Measurements from ENCODE around the gene ZMIZ1. TPM values are rescaled to one million over a fixed set of nuclear protein-coding genes. Genes with fewer than 3 reads are reported as not detected.

The ZMIZ1 gene
- total RNA-seq, 1 donor from 2014 or later: 46.2 TPM

DNA sequence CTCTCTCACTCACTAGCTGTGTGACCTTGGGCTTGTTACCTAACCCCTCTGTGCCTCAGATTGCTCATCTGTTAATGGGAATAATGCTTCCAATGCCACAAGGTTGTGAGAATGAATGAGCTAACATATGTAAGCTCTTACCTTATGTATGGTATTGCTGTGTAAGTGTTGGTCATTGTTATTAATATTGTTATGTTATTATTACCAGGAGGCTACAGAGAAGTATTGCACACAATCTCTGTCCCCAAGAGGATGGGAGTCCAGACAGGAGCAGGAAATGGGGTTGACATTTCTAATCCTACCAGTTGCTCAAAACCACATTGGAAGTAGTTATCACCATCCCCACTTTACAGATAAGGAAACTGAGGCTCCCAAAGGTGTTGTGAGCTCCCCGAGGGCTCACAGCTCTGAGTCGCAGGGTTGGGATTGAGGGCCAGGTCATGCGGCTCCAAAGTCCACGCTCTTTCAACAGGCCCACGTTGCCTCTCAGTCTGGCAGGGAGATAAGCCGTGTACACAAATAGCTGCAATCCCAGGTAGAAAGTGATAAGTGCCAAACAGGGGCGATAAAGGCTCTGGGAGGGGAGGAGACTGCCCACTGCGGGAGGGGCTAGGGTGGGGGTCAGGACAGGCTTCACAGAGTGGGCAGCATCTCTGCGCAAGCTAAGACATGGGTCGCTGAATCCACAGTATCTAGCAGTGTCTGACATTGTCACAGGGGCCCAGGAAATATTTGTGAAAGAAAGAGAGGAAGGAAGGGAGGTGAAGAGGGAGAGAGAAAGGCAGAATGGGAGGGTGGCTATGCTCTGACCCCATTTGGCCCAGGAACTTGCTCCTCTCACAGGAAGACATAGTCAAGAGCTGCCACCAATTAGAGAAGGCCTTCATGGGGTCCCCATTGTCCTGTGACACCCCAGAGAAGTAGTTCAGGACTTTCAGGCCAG is 9.6 kb upstream of the ZMIZ1 start:
- TF ChIP-seq, protein P1, sequence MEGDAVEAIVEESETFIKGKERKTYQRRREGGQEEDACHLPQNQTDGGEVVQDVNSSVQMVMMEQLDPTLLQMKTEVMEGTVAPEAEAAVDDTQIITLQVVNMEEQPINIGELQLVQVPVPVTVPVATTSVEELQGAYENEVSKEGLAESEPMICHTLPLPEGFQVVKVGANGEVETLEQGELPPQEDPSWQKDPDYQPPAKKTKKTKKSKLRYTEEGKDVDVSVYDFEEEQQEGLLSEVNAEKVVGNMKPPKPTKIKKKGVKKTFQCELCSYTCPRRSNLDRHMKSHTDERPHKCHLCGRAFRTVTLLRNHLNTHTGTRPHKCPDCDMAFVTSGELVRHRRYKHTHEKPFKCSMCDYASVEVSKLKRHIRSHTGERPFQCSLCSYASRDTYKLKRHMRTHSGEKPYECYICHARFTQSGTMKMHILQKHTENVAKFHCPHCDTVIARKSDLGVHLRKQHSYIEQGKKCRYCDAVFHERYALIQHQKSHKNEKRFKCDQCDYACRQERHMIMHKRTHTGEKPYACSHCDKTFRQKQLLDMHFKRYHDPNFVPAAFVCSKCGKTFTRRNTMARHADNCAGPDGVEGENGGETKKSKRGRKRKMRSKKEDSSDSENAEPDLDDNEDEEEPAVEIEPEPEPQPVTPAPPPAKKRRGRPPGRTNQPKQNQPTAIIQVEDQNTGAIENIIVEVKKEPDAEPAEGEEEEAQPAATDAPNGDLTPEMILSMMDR (IDR thresholded peaks at IDR 0.05): no peak
- Mint-ChIP-seq H3K36me3 (ENCODE audit: low read depth) (no peaks in the 10 kb centered on the region), H3K27me3 (ENCODE audit: low read depth) (peaks cover 10% of the 10 kb centered on the region), H3K4me1 (ENCODE audit: low read depth) (no peaks in the 10 kb centered on the region), H3K9me3 (ENCODE audit: low read depth) (no peaks in the 10 kb centered on the region), H3K27ac (ENCODE audit: unreplicated experiment) (no peak overlapping the region), H3K4me3 (ENCODE audit: unreplicated experiment) (no peak overlapping the region)
- DNase-seq (ENCODE audit: low spot score): peak; percentile 38

DNA sequence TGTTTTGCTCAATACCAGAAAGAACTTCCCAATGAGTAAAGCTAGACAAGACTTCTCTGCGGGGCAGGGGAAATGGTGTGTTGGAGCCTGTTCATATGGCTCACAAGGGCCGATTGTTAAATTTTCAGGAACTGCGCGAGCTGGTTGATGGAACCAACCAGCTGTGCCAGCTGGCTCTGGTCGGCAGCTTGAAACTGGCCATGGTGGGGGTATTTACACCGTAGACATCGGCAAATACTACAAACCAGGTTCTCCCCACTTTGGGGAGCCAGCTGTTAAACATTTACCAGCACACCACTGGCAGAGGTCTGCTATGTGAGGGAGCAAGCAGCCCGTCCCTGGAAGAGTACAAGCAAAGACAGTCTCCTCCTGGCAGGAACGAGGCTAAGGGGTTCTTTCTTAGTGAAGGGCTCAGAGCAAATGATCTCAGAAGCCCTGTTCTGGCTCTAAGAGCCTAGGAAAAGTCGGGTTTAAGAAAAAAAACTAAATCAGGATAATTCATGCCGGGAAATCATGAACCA is 8.8 kb upstream of the ZMIZ1 start:
- Mint-ChIP-seq H3K36me3 (ENCODE audit: low read depth) (no peaks in the 10 kb centered on the region), H3K4me3 (ENCODE audit: unreplicated experiment) (no peak overlapping the region), H3K27ac (ENCODE audit: unreplicated experiment) (no peak overlapping the region), H3K27me3 (ENCODE audit: low read depth) (peaks cover 10% of the 10 kb centered on the region), H3K4me1 (ENCODE audit: low read depth) (no peaks in the 10 kb centered on the region), H3K9me3 (ENCODE audit: low read depth) (no peaks in the 10 kb centered on the region)
- TF ChIP-seq, protein P1 (IDR thresholded peaks at IDR 0.05): no peak
- peak; percentile 38 for DNase-seq (ENCODE audit: low spot score)

DNA sequence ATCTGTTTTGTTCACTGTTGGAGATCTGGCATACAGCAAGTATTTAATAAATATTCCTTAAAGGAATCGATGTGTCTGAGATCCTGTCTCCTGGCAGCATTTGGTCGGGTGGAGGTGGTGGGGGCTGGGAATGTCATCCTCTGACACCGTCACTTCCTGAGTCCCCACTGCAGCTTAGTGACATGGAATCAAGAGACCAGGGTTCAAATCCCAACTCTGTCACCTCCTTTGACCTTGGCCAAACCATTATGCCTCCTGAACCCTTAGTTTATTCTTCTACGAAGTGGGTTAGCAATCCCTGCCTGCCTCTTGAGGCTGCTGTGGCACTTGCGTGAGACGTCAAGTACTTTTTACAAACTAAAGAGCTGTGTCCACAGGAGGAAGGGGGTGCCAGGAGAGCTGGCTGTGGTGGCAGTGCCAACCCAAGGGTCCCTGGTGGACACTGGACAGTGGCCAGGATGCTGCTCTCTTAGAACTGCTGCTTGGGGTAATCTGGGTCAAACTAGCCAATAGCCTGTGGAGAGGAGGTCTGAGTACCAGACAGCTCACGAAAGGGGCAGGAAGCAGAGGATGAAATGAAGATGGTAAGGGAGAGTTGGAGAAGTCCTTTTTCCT is 8.0 kb upstream of the ZMIZ1 start:
- DNase-seq (ENCODE audit: low spot score): peak; percentile 28
- TF ChIP-seq, protein P1 (IDR thresholded peaks at IDR 0.05): no peak
- Mint-ChIP-seq H3K36me3 (ENCODE audit: low read depth) (no peaks in the 10 kb centered on the region), H3K27me3 (ENCODE audit: low read depth) (peaks cover 10% of the 10 kb centered on the region), H3K4me3 (ENCODE audit: unreplicated experiment) (no peak overlapping the region), H3K9me3 (ENCODE audit: low read depth) (no peaks in the 10 kb centered on the region), H3K27ac (ENCODE audit: unreplicated experiment) (no peak overlapping the region), H3K4me1 (ENCODE audit: low read depth) (no peaks in the 10 kb centered on the region)

DNA sequence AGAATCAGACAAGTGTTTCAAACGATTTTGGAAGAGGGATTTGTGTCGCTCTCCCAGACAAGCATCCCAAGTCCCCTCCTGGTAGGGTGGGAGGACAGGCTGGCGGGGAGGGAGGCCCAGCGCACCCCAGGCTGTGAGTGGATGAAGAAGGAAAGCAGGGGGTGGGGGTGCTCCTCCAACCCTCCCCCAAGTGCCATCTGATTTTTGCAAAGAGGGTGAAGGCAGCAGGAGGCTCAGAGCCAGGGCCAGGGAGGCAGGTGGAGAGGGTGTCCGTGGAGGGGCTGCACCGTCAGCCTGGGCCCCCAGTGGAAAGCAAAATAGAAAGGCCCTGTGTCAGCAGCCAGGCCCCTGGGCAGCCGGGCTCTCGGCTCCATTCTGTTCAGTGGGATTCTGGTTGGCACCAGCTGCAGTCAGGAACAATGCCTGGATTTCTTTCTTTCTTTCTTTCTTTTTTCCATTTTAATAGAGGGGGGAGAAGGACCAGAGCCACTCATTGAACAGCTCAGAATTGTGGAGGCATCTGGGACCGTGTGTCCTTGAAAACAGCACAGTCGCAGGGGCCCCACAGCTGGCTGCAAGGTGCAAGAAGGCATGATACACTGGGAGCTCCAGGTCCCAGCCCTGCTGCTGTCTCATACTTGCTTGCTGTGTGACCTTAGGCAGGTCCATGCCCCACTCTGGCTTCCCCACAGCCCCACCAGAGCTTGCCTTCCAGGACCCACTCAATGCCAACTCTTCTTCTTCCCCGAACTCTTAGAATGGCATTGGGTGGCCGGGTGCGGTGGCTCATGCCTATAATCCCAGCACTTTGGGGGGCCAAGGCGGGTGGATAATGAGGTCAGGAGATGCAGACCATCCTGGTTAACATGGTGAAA is 7.1 kb upstream of the ZMIZ1 start:
- Mint-ChIP-seq H3K9me3 (ENCODE audit: low read depth) (no peaks in the 10 kb centered on the region), H3K36me3 (ENCODE audit: low read depth) (no peaks in the 10 kb centered on the region), H3K4me3 (ENCODE audit: unreplicated experiment) (no peak overlapping the region), H3K27me3 (ENCODE audit: low read depth) (peaks cover 10% of the 10 kb centered on the region), H3K27ac (ENCODE audit: unreplicated experiment) (no peak overlapping the region), H3K4me1 (ENCODE audit: low read depth) (peaks cover 1% of the 10 kb centered on the region)
- TF ChIP-seq, protein P1 (IDR thresholded peaks at IDR 0.05): no peak
- DNase-seq (ENCODE audit: low spot score): peak; percentile 68
